ENCODE data around the gene ZNF385A. TPM values are rescaled to one million over a fixed set of nuclear protein-coding genes. Genes with fewer than 3 reads are reported as not detected.

The ZNF385A gene
- total and polyA plus RNA-seq, 2 of the 8 experiments (the other 6 are each of a cell fraction or from before 2014, with no cell fraction given): 5.2 to 14.3 TPM

DNA sequence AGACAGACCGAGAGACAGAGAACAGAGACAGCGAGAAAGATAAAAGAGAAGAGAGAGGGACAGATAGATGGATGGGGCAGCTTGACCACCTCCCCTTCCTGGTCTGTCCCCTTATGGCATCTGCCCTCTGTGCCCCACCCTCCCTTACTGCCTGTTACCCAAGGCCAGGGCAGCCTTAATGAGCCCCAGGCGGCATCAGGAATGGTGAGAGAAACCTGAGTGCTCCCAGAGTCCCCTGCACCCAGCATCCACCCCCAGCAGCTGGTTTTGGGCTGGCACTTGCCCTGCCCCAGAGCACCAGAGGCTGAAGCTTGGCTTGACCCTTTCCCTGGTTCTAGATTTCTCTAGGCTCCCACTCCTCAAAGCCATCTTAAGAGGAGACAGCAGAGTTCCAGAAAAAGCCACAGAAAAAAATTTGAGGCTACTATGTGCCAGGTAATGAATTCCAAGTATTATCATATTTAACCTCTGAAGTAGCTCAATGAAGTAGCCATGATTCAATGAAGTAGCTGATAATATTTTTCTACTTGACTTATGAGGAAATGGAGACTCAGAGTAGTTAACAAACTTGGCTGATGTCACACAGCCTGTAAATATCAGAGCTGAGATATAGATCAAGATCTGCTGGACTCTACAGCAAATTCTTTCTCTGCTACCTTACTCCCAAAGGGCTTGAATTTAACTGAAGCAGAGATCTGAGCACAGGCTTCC lies 2.0 kb upstream of the ZNF385A start:
- H4K91ac ChIP-seq (replicated peaks; ENCODE audit: insufficient read length, low read length): peak overlapping the region; percentile 37
- DNase-seq (ENCODE audit: low read depth in 1 of 2, low spot score in 2 of 2): no peak
- WGBS, 2 experiments (ENCODE audit: extremely low coverage in 1 of 2, insufficient coverage in 1 of 2, insufficient read length in 1 of 2, insufficient replicate concordance in 2 of 2, low coverage in 1 of 2, low lambda C conversion rate in 2 of 2, missing lambda C conversion rate in 1 of 2): 80% methylated on average over 3 of the region's 3 CpGs; no CpG with 5 or more reads in 1 of the 2 experiments
- 0 out of 2 replicates have a peak overlapping the region, but pooled peaks have one; percentile 27 for H2BK5ac ChIP-seq (ENCODE audit: low read depth, low read length)
- H3K9ac ChIP-seq (replicated peaks in 1 of 4; ENCODE audit: extremely low read depth in 1 of 4, low read depth in 3 of 4, low read length in 3 of 4): no peak overlapping the region
- peaks cover 48 to 58% (median 51%) of the 10 kb centered on the region in 4 experiments for H3K4me1 ChIP-seq (replicated peaks in 1 of 4; ENCODE audit: control insufficient read depth in 3 of 4, insufficient read depth in 4 of 4, low read length in 3 of 4)
- H3K4me2 ChIP-seq (ENCODE audit: insufficient read depth in 1 of 2, low read depth in 2 of 2, low read length in 2 of 2): peak overlapping the region; percentile 72 to 76; a peak in 3 of 4 replicates
- peak overlapping the region; percentile 85 for H2AK5ac ChIP-seq (ENCODE audit: low read depth, low read length)
- peak overlapping the region; percentile 95 for H2BK20ac ChIP-seq (ENCODE audit: low read length)
- H2AFZ ChIP-seq (ENCODE audit: low read length): no peak overlapping the region
- no peak overlapping the region for H3K23ac ChIP-seq (ENCODE audit: insufficient read length)
- 0 out of 2 replicates have a peak, but pooled peaks cover 3% of the 10 kb centered on the region for H3K79me1 ChIP-seq (ENCODE audit: low read depth, low read length)
- H3K9me3 ChIP-seq (ENCODE audit: insufficient read depth in 2 of 2, low read depth in 1 of 2, low read length in 1 of 2): no peaks in the 10 kb centered on the region
- no peak overlapping the region for H4K8ac ChIP-seq (ENCODE audit: extremely low read depth, insufficient read depth, low read length)
- peaks cover 0 to 4% (median 2%) of the 10 kb centered on the region in 4 experiments; a peak in 2 of 8 replicates for H3K36me3 ChIP-seq (ENCODE audit: control insufficient read depth in 2 of 4, insufficient read depth in 4 of 4, low read length in 3 of 4)
- H4K20me1 ChIP-seq (replicated peaks in 1 of 2; ENCODE audit: control insufficient read depth in 1 of 2, insufficient read depth in 2 of 2, low read length in 2 of 2): peaks cover 0 to 4% of the 10 kb centered on the region in 2 experiments
- H4K5ac ChIP-seq (ENCODE audit: insufficient read length, low read depth, low read length): no peak overlapping the region
- peak overlapping the region; percentile 12; the same call in 1 of the 2 replicates for H3K27ac ChIP-seq (ENCODE audit: low read depth, low read length)
- POLR2A ChIA-PET (ENCODE audit: partially characterized antibody): interaction anchor here (0.9 to 1.5 kb wide), 6 partner anchors 9 to 128 kb away, joined by 3 to 16 read pairs (median 4); partner anchors contain the start of genes CBX5 and HNRNPA1
- peak overlapping the region; percentile 17 for H2BK120ac ChIP-seq (replicated peaks; ENCODE audit: low read depth, low read length)
- H3K27me3 ChIP-seq (replicated peaks in 1 of 4; ENCODE audit: control insufficient read depth in 3 of 4, extremely low read depth in 1 of 4, insufficient read depth in 3 of 4, low read length in 3 of 4): no peaks in the 10 kb centered on the region
- no peak overlapping the region for H3K56ac ChIP-seq (replicated peaks; ENCODE audit: insufficient read length, low read depth, low read length)
- H3K79me2 ChIP-seq (ENCODE audit: control insufficient read depth in 1 of 2, insufficient read depth in 2 of 2, low read length in 2 of 2): no peaks in the 10 kb centered on the region
- no peak for FAIRE-seq
- peaks cover 14% of the 10 kb centered on the region for H3K23me2 ChIP-seq (ENCODE audit: low read depth, low read length)
- no peak overlapping the region for H2BK15ac ChIP-seq (ENCODE audit: low read length)
- CTCF ChIA-PET (ENCODE audit: partially characterized antibody): interaction anchor here (0.7 to 10.5 kb wide), 17 partner anchors 8 to 363 kb away, joined by 3 to 168 read pairs (median 5); partner anchors contain the start of gene COPZ1
- H2BK12ac ChIP-seq (ENCODE audit: low read depth, low read length): peak overlapping the region; percentile 94; the same call in 1 of the 2 replicates
- H3K4ac ChIP-seq (replicated peaks; ENCODE audit: insufficient read length, low read depth, low read length): no peak overlapping the region
- H3K14ac ChIP-seq (ENCODE audit: insufficient read length): no peak overlapping the region
- H3K4me3 ChIP-seq (ENCODE audit: extremely low read depth in 1 of 4, insufficient read depth in 2 of 4, low read depth in 3 of 4, low read length in 4 of 4): 0 out of 8 replicates have a peak overlapping the region, but pooled peaks of 1 of the 4 experiments have one; percentile 13
- H3K18ac ChIP-seq (ENCODE audit: extremely low read depth, low read length): peak overlapping the region; percentile 93; the same call in 1 of the 2 replicates
- TF ChIP-seq TAF7 (optimal IDR thresholded peaks at IDR 0.05; ENCODE audit: borderline replicate concordance, low read depth, low read length): no peak
- TF ChIP-seq NRF1 (IDR thresholded peaks at IDR 0.05; ENCODE audit: low read depth, low read length): no peak
- no peak for TF ChIP-seq TAF1 (IDR thresholded peaks at IDR 0.05; ENCODE audit: low read depth, low read length)
- TF ChIP-seq, protein P1, sequence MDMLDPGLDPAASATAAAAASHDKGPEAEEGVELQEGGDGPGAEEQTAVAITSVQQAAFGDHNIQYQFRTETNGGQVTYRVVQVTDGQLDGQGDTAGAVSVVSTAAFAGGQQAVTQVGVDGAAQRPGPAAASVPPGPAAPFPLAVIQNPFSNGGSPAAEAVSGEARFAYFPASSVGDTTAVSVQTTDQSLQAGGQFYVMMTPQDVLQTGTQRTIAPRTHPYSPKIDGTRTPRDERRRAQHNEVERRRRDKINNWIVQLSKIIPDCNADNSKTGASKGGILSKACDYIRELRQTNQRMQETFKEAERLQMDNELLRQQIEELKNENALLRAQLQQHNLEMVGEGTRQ (IDR thresholded peaks at IDR 0.05; ENCODE audit: low read length): no peak
- no peak for TF ChIP-seq SP1 (IDR thresholded peaks at IDR 0.05; ENCODE audit: low read depth, low read length)
- no peak for TF ChIP-seq RNF2 (IDR thresholded peaks at IDR 0.05; ENCODE audit: borderline replicate concordance, low read depth, low read length, missing control alignments, poor library complexity, severe bottlenecking)
- no peak for TF ChIP-seq HDAC2 (IDR thresholded peaks at IDR 0.05; ENCODE audit: borderline replicate concordance in 1 of 2, low read depth in 2 of 2, low read length in 2 of 2)
- no peak for TF ChIP-seq PHF8 (conservative IDR thresholded peaks at IDR 0.05; ENCODE audit: low read depth, low read length)
- TF ChIP-seq SUZ12 (IDR thresholded peaks at IDR 0.05; ENCODE audit: low read length): no peak
